ENCODE measurements around the gene CEP170B.
"Not testable (repeated sequence)": the region's sequence is repeated elsewhere in the genome, so short reads cannot be mapped to it uniquely, and the experiment has no call there.

Gene CEP170B

GRCh38 chr14:104905579-104905933, 40.5 kb downstream of the CEP170B start:
- DNase-seq (ENCODE audit: low read depth, low spot score) = not testable (repeated sequence)

- no peak for DNase-seq (ENCODE audit: low read depth, low spot score)
Observed at GRCh38 chr14:104908303-104908702, 43.2 kb downstream of the CEP170B start.

GRCh38 chr14:104912053-104912452, 47.0 kb downstream of the CEP170B start:
- DNase-seq (ENCODE audit: low read depth, low spot score) = no peak

GRCh38 chr14:104913435-104913834, 48.4 kb downstream of the CEP170B start:
- DNase-seq (ENCODE audit: low read depth, low spot score) = no peak

- DNase-seq (ENCODE audit: low read depth, low spot score) = no peak
Observed at GRCh38 chr14:104917116-104917515, 52.0 kb downstream of the CEP170B start.

GRCh38 chr14:104917993-104918392, 52.9 kb downstream of the CEP170B start:
- DNase-seq (ENCODE audit: low read depth, low spot score) = no peak

GRCh38 chr14:104919152-104919992, 54.3 kb downstream of the CEP170B start:
- not testable (repeated sequence) for DNase-seq (ENCODE audit: low read depth, low spot score)

GRCh38 chr14:104919993-104920315, 54.9 kb downstream of the CEP170B start:
- DNase-seq (ENCODE audit: low read depth, low spot score) = no peak

- no peak for DNase-seq (ENCODE audit: low read depth, low spot score)
Observed at GRCh38 chr14:104923640-104924420, 58.8 kb downstream of the CEP170B start.

- no peak for DNase-seq (ENCODE audit: low read depth, low spot score)
Observed at GRCh38 chr14:104924421-104925213, 59.5 kb downstream of the CEP170B start, which contains the start of gene PLD4. TSS of gene PLD4 (plus strand) at chr14:104924879. CDS start at chr14:104927141, 2,262 bp downstream.

- no peak for DNase-seq (ENCODE audit: low read depth, low spot score)
Observed at GRCh38 chr14:104925214-104925854, 60.3 kb downstream of the CEP170B start.

- no peak for DNase-seq (ENCODE audit: low read depth, low spot score)
Observed at GRCh38 chr14:104925855-104926609, 61.0 kb downstream of the CEP170B start.

GRCh38 chr14:104926619-104927431, 61.8 kb downstream of the CEP170B start:
- DNase-seq (ENCODE audit: low read depth, low spot score) = no peak

GRCh38 chr14:104927432-104927816, 62.4 kb downstream of the CEP170B start:
- DNase-seq (ENCODE audit: low read depth, low spot score) = no peak

GRCh38 chr14:104927901-104928300, 62.8 kb downstream of the CEP170B start:
- DNase-seq (ENCODE audit: low read depth, low spot score) = no peak

- no peak for DNase-seq (ENCODE audit: low read depth, low spot score)
Observed at GRCh38 chr14:104928391-104929133, 63.5 kb downstream of the CEP170B start.

GRCh38 chr14:104929268-104930230, 64.5 kb downstream of the CEP170B start:
- DNase-seq (ENCODE audit: low read depth, low spot score) = no peak

All from activated CD4-positive, CD25-positive, alpha-beta regulatory T cell treated with anti-CD3 and anti-CD28 coated beads, Interleukin-2, amount 50 U/mL, for 16 hours (primary cell).